Measurements from ENCODE around the gene STRBP.

GRCh38 chr9:123176949-123177348 is 91.4 kb downstream of the STRBP start:
- no peak for TF ChIP-seq CTCF (IDR thresholded peaks at IDR 0.05; ENCODE audit: low read depth, low read length, poor library complexity, severe bottlenecking)
- no peak for TF ChIP-seq EZH2phosphoT487 (IDR thresholded peaks at IDR 0.05; ENCODE audit: borderline replicate concordance, low read length)

Measured in DOHH2 (cell line).